Naive thymus-derived CD4-positive, alpha-beta T cell (primary cell): ENCODE measurements around the gene COTL1. TPM values are rescaled to one million over a fixed set of nuclear protein-coding genes. Genes with fewer than 3 reads are reported as not detected.

ENCODE experiments used
- ATAC-seq: fragments of 150-1000 bp; cut with Tn5 transposase; 2 replicates; pipeline ENCODE4 v1.10.0; 2021; ENCODE audit warnings: mild to moderate bottlenecking, moderate library complexity
- CTCF ChIA-PET: fragments of 350-600 bp; sonication (Branson Sonifier 250); formaldehyde crosslinking; loops from one replicate; lab custom pipeline; 2021; ENCODE audit warnings: antibody characterized with exemption; lab: Charles Lee
- POLR2A ChIA-PET: fragments of 350-600 bp; sonication (Branson Sonifier 250); formaldehyde crosslinking; loops from one replicate; lab custom pipeline; 2021; ENCODE audit warnings: antibody characterized with exemption, inconsistent platforms; lab: Charles Lee
- DNase-seq, 9 donors: peaks; one replicate each; pipeline versions ENCODE4 v3.0.0 to v3.0.0-alpha.2; 2020 to 2022; ENCODE audit warnings: mixed read lengths in 1 of 9
- H3K27ac ChIP-seq: one replicate; pipeline ENCODE4 v1.7.0; 2013; ENCODE audit warnings: mild to moderate bottlenecking, low read depth, low read length, moderate library complexity
- H3K27me3 ChIP-seq, 2 donors: one replicate each; pipeline ENCODE4 v1.7.0; 2013; ENCODE audit warnings: low read length in 2 of 2, mild to moderate bottlenecking in 2 of 2, moderate library complexity in 2 of 2; ENCODE audit not compliant: control insufficient read depth in 2 of 2, insufficient read depth in 2 of 2
- H3K36me3 ChIP-seq, 3 experiments: 1 replicate in 2 of 3; 2 replicates in 1 of 3; pipeline ENCODE4 v1.7.0; 2013; ENCODE audit warnings: low read length in 3 of 3, mild to moderate bottlenecking in 3 of 3, moderate library complexity in 1 of 3; ENCODE audit not compliant: insufficient read depth in 3 of 3, control insufficient read depth in 2 of 3
- H3K4me1 ChIP-seq, 2 donors: one replicate each; pipeline ENCODE4 v1.7.0; 2013; ENCODE audit warnings: low read length in 2 of 2, mild to moderate bottlenecking in 2 of 2, moderate library complexity in 1 of 2; ENCODE audit not compliant: control insufficient read depth in 2 of 2, insufficient read depth in 2 of 2
- H3K4me3 ChIP-seq: 2 replicates; pipeline ENCODE4 v1.7.0; 2013; ENCODE audit warnings: mild to moderate bottlenecking, low read length
- H3K9me3 ChIP-seq, 3 experiments: 1 replicate in 2 of 3; 2 replicates in 1 of 3; pipeline ENCODE4 v1.7.0; 2013; ENCODE audit warnings: low read length in 3 of 3; ENCODE audit not compliant: control insufficient read depth in 2 of 3
- H3K27ac Mint-ChIP-seq, 9 donors: one replicate each; pipeline ENCODE4 v1.8.0; 2020 to 2022; ENCODE audit warnings: mixed read lengths in 9 of 9, mild to moderate bottlenecking in 8 of 9, moderate library complexity in 5 of 9, inconsistent platforms in 2 of 9
- H3K27me3 Mint-ChIP-seq, 5 donors: one replicate each; pipeline ENCODE4 v1.8.0; 2021 to 2022; ENCODE audit warnings: mixed read lengths in 5 of 5, mild to moderate bottlenecking in 1 of 5
- H3K36me3 Mint-ChIP-seq, 5 donors: one replicate each; pipeline ENCODE4 v1.8.0; 2020 to 2022; ENCODE audit warnings: mixed read lengths in 5 of 5, mild to moderate bottlenecking in 3 of 5, inconsistent platforms in 1 of 5
- H3K4me1 Mint-ChIP-seq, 7 donors: one replicate each; pipeline ENCODE4 v1.8.0; 2020 to 2022; ENCODE audit warnings: mixed read lengths in 7 of 7, mild to moderate bottlenecking in 3 of 7, inconsistent platforms in 1 of 7
- H3K4me3 Mint-ChIP-seq, 10 donors: one replicate each; pipeline ENCODE4 v1.8.0; 2020 to 2022; ENCODE audit warnings: mild to moderate bottlenecking in 10 of 10, mixed read lengths in 10 of 10, moderate library complexity in 6 of 10, inconsistent platforms in 2 of 10
- H3K9me3 Mint-ChIP-seq, 11 donors: one replicate each; pipeline ENCODE4 v1.8.0; 2020 to 2022; ENCODE audit warnings: mixed read lengths in 11 of 11, mild to moderate bottlenecking in 4 of 11, inconsistent platforms in 1 of 11, moderate library complexity in 1 of 11
- intact Hi-C, 2 donors: fragments of 100-400 bp; cut with micrococcal nuclease; formaldehyde crosslinking; loops; one replicate each; pipeline ENCODE4 v1.15.1; 2023
- polyA plus RNA-seq, 2 donors: library from polyadenylated mRNA; unstranded; fragments of 300-500 nt; fragmentation: Illumina TruSeq; gene quantifications; one replicate each; pipeline ENCODE4 v1.2.3, GENCODE V29; 2021
- total RNA-seq, 6 experiments: library from RNA in 5 of 6; stranded (reverse) in 5 of 6; gene quantifications; 1 replicate in 5 of 6; 2 replicates in 1 of 6; pipeline ENCODE4 v1.2.3 and lab custom pipeline; 2021 to 2026

COTL1 gene
- total and polyA plus RNA-seq, 7 experiments from 2014 or later: 84.2 to 704 (median 268) TPM

DNA sequence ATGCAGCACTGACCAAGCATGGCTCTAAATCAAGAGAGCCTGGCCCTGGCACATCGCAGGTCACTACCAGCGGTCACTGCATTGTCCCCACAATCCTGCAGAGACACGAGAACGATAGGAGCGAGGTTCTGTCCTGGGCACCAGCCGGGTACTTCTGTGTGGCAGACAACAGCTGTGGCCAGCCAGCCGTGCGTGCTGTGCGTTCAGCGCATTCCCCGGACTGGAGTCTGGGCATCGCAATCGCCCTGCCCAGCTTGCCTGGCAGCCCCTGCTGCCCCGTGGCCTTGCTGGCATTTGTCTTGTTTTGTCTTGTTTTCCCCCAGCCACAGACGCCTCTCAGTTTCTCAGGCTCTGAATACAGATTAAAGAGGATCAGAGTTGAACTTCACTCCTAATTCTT, 33.9 kb downstream of the COTL1 start:
- peaks cover 13 to 47% (median 34%) of the 10 kb centered on the region in 7 donors for H3K4me1 Mint-ChIP-seq
- ChIA-PET POLR2A (interaction anchor here (0.5 to 1.6 kb wide), 4 partner anchors 11 to 41 kb away, joined by 3 to 4 read pairs (median 3); no protein-coding TSS in a partner anchor), CTCF (interaction anchor here (1.3 kb wide), 1 partner anchor 39 kb away, joined by 3 read pairs; no protein-coding TSS in a partner anchor)
- Histone ChIP-seq H3K27ac (no peak overlapping the region), H3K27me3 (no peaks in the 10 kb centered on the region), H3K36me3 (peaks cover 0 to 54% (median 6%) of the 10 kb centered on the region in 3 experiments), H3K4me1 (peaks cover 0 to 7% of the 10 kb centered on the region in 2 donors), H3K4me3 (no peak overlapping the region), H3K9me3 (no peaks in the 10 kb centered on the region)
- no peaks in the 10 kb centered on the region for H3K27me3 Mint-ChIP-seq
- intact Hi-C loops: no loop called here
- DNase-seq: no peak
- peak overlapping the region in 2 of 9 donors; percentile 18 to 55 for H3K27ac Mint-ChIP-seq
- H3K36me3 Mint-ChIP-seq: peaks cover 0 to 31% (median 12%) of the 10 kb centered on the region in 5 donors
- H3K4me3 Mint-ChIP-seq: no peak overlapping the region
- ATAC-seq: no peak
- H3K9me3 Mint-ChIP-seq: no peaks in the 10 kb centered on the region

DNA sequence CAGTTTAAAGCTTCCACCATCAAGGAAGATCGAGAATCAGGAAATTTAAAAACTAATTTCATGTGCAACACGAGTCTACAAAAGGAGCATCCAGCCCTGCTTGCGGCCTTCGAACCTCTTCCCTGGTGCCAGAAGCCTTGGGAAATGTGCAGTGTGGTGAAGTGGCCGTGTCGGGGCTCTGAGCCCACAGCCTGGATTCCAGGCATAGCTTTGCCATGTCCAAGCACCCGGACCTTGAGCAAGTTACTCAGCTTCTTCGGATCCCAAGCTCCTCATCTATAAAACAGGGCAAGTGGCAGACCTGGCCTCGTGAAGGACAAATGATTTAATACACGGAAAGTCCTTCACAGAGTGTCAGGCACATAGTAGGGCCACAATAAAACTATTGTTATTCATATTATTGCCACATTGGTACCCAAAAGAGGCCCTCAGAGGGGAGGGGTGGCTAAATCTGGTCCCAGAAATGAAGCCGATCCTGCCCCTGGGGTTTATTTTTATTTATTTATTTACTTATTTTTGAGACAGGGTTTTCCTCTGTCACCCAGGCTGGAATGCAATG, 34.8 kb downstream of the COTL1 start:
- ATAC-seq: no peak
- no peak for DNase-seq
- Mint-ChIP-seq H3K27me3 (no peaks in the 10 kb centered on the region), H3K9me3 (no peaks in the 10 kb centered on the region), H3K36me3 (peaks cover 0 to 30% (median 12%) of the 10 kb centered on the region in 5 donors), H3K4me1 (peaks cover 22 to 53% (median 44%) of the 10 kb centered on the region in 7 donors), H3K4me3 (no peak overlapping the region), H3K27ac (peak overlapping the region in 6 of 9 donors; percentile 2 to 82 (median 66))
- Histone ChIP-seq H3K27me3 (no peaks in the 10 kb centered on the region), H3K36me3 (peaks cover 0 to 46% (median 6%) of the 10 kb centered on the region in 3 experiments), H3K9me3 (no peaks in the 10 kb centered on the region), H3K27ac (no peak overlapping the region), H3K4me3 (no peak overlapping the region), H3K4me1 (peaks cover 0 to 11% of the 10 kb centered on the region in 2 donors)
- POLR2A ChIA-PET: interaction anchor here (0.6 to 1.0 kb wide), 2 partner anchors 33 to 72 kb away, joined by 3 read pairs; no protein-coding TSS in a partner anchor
- intact Hi-C loops: no loop called here
- CTCF ChIA-PET: interaction anchor here (0.9 to 1.3 kb wide), 2 partner anchors 40 to 73 kb away, joined by 3 to 5 read pairs; no protein-coding TSS in a partner anchor

DNA sequence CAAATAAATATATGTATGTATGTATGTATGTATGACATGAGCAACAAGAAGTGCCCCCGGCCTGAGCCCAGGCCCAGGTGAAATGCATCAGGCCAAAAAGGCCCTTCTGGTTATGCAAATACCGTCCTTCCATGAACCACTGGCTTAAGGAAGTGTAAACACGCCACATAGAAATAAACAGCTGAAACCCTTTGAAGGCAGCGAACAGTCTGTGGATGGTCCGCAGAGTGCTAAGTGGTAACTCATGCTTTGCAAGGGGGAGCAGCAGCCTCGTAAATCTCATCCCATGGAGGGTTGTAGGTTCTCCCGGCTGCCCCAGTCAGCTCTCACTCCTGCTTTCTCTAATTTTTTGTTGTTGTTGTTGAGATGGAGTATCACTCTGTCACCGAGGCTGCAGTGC, 36.7 kb downstream of the COTL1 start:
- POLR2A ChIA-PET: no interaction called here
- Mint-ChIP-seq H3K27ac (peak overlapping the region in 5 of 9 donors; percentile 14 to 58 (median 25)), H3K4me1 (peaks cover 34 to 68% (median 51%) of the 10 kb centered on the region in 7 donors), H3K27me3 (no peaks in the 10 kb centered on the region), H3K9me3 (no peaks in the 10 kb centered on the region), H3K36me3 (peaks cover 0 to 29% (median 11%) of the 10 kb centered on the region in 5 donors), H3K4me3 (no peak overlapping the region)
- no peak for ATAC-seq
- Histone ChIP-seq H3K36me3 (peaks cover 0 to 34% (median 0%) of the 10 kb centered on the region in 3 experiments), H3K4me1 (peaks cover 0 to 17% of the 10 kb centered on the region in 2 donors), H3K9me3 (no peaks in the 10 kb centered on the region), H3K4me3 (no peak overlapping the region), H3K27me3 (no peaks in the 10 kb centered on the region), H3K27ac (no peak overlapping the region)
- no peak for DNase-seq
- intact Hi-C loops: no loop called here
- CTCF ChIA-PET: no interaction called here

DNA sequence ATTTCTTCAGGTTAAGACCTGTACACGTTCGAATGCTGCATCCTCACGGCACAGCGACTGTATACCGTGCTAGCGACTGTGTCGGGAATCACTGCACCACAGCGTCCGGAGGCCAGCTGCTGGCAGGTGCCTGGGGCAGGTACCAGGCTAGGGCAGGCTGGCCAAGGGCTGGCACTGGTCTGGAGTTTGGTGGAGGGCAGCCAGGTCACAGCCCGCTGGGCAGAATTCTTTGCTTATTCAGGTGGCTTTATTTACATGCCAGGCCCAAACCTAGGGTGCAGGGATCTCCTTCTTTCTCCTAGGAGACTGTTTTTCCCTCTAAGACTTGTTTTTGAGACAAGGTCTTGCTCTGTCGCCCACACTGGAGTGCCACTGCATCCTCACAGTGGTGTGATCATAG, 37.9 kb downstream of the COTL1 start:
- no peak for ATAC-seq
- POLR2A ChIA-PET: no interaction called here
- peak overlapping the region in 4 of 9 donors; percentile 3 to 79 (median 44) for H3K27ac Mint-ChIP-seq

DNA sequence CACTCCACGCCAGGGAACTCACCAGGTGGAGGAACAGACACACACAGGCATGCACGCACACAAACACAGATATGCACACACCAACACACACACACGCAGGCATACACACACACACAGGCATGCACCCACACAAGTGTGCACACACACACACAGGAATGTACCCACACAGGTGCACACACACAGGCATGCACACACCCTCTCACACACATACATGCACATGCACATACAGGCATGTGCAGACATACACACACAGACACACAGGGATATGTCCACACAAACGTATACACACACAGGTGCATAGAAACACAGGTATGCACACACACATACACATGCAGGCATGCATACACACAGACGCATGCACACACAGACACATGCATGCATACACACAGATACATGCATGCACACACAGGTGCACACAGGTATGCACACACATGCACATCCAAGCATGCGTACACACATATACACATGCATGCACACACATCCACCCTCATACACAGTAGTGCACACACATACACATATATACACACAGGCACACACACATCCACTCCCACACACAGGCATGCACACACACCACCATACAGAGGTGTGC, 39.2 kb downstream of the COTL1 start:
- POLR2A ChIA-PET: interaction anchor here (1.0 kb wide), 1 partner anchor 13 kb away, joined by 3 read pairs; no protein-coding TSS in a partner anchor
- peak overlapping the region in 1 of 10 donors; percentile 3 for H3K4me3 Mint-ChIP-seq
- Histone ChIP-seq H3K4me1 (peaks cover 0 to 17% of the 10 kb centered on the region in 2 donors), H3K36me3 (peaks cover 0 to 25% (median 6%) of the 10 kb centered on the region in 3 experiments), H3K27me3 (no peaks in the 10 kb centered on the region), H3K27ac (no peak overlapping the region), H3K4me3 (no peak overlapping the region), H3K9me3 (no peaks in the 10 kb centered on the region)
- CTCF ChIA-PET: no interaction called here
- intact Hi-C loops: no loop called here
- ATAC-seq (no peak), DNase-seq (no peak)
- H3K36me3 Mint-ChIP-seq: peaks cover 0 to 31% (median 2%) of the 10 kb centered on the region in 5 donors
- no peaks in the 10 kb centered on the region for H3K9me3 Mint-ChIP-seq
- H3K4me1 Mint-ChIP-seq: peaks cover 35 to 61% (median 41%) of the 10 kb centered on the region in 7 donors
- no peaks in the 10 kb centered on the region for H3K27me3 Mint-ChIP-seq
- peak overlapping the region in 7 of 9 donors; percentile 4 to 88 (median 68) for H3K27ac Mint-ChIP-seq

More for the DNA sequence above, 37.9 kb downstream of the COTL1 start:
- Mint-ChIP-seq H3K27me3 (no peaks in the 10 kb centered on the region), H3K4me1 (peaks cover 40 to 69% (median 44%) of the 10 kb centered on the region in 7 donors), H3K4me3 (no peak overlapping the region), H3K36me3 (peaks cover 0 to 28% (median 0%) of the 10 kb centered on the region in 5 donors), H3K9me3 (no peaks in the 10 kb centered on the region)
- intact Hi-C loops: no loop called here
- no peak overlapping the region for H3K4me3 ChIP-seq
- H3K4me1 ChIP-seq: peaks cover 0 to 17% of the 10 kb centered on the region in 2 donors
- no peak for DNase-seq
- H3K27ac ChIP-seq: no peak overlapping the region
- CTCF ChIA-PET: no interaction called here
- no peaks in the 10 kb centered on the region for H3K9me3 ChIP-seq
- H3K36me3 ChIP-seq: peaks cover 0 to 29% (median 6%) of the 10 kb centered on the region in 3 experiments
- H3K27me3 ChIP-seq: no peaks in the 10 kb centered on the region

DNA sequence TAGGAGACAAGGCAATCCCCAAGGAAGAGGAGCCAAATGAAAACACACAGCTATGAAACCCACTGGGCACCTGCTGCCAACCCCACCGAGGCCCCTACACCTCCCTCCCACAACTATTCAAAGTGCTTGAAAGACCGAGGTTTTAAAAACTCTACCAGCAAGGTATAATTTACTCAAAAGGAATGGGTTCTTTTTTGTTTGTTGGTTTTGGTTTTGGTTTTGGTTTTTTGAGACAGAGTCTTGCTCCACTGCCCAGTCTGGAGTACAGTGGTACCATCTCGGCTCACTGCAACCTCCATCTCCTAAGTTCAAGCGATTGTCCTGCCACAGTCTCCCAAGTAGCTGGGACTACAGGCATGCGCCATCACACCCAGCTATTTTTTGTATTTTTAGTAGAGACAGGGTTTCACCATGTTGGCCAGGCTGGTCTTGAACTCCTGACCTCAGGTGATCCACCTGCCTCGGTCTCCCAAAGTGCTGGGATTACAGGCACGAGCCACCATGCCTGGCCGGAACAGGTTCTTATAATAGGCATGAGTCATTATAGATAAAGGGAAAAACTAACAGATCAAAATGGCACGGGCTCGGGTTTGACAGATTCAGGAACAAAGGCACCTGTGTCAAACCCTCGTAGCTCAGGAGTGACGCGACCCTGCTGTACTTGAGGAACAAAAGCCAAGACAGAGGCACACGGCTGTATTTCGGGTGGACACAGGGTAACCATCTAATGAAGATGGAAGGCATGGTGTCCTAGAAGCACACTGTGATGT, 40.7 kb downstream of the COTL1 start:
- Histone ChIP-seq H3K36me3 (peaks cover 0 to 34% (median 6%) of the 10 kb centered on the region in 3 experiments), H3K4me1 (peaks cover 0 to 24% of the 10 kb centered on the region in 2 donors), H3K27me3 (no peaks in the 10 kb centered on the region), H3K4me3 (no peak overlapping the region), H3K9me3 (no peaks in the 10 kb centered on the region), H3K27ac (peak overlapping the region; percentile 26)
- intact Hi-C loops: no loop called here
- Mint-ChIP-seq H3K27ac (peak overlapping the region in 8 of 9 donors; percentile 17 to 80 (median 70)), H3K27me3 (no peaks in the 10 kb centered on the region), H3K4me1 (peaks cover 30 to 61% (median 44%) of the 10 kb centered on the region in 7 donors), H3K9me3 (no peaks in the 10 kb centered on the region), H3K4me3 (peak overlapping the region in 1 of 10 donors; percentile 25), H3K36me3 (peaks cover 0 to 43% (median 6%) of the 10 kb centered on the region in 5 donors)
- ChIA-PET CTCF (interaction anchor here (0.5 kb wide), 1 partner anchor 420 kb away, joined by 3 read pairs; no protein-coding TSS in a partner anchor), POLR2A (interaction anchor here (1.0 kb wide), 1 partner anchor 11 kb away, joined by 3 read pairs; no protein-coding TSS in a partner anchor)
- ATAC-seq: no peak
- DNase-seq: no peak
